Stimulated activated CD4-positive, alpha-beta T cell treated with anti-CD3 and anti-CD28 coated beads, Interleukin-12 subunit alpha, Interleukin-12 subunit beta, amount 100 ng/mL, for 24 hours (primary cell): Measurements from ENCODE around the gene CNOT2.

Source experiments
- DNase-seq, 2 experiments: peaks; one replicate each; pipeline ENCODE4 v3.0.0-alpha.2; 2020; ENCODE audit warnings: low read depth in 2 of 2

Gene CNOT2

GRCh38 chr12:70252832-70253231 is 9.6 kb downstream of the CNOT2 start:
- no peak for DNase-seq

- DNase-seq = no peak
These were observed 11.0 kb downstream of the CNOT2 start for GRCh38 chr12:70254225-70254624.

GRCh38 chr12:70254846-70255245 is 11.6 kb downstream of the CNOT2 start:
- no peak for DNase-seq

GRCh38 chr12:70255311-70255710 is 12.1 kb downstream of the CNOT2 start:
- DNase-seq = no peak

GRCh38 chr12:70258605-70259403 is 15.6 kb downstream of the CNOT2 start:
- DNase-seq = no peak

GRCh38 chr12:70260646-70261045 is 17.4 kb downstream of the CNOT2 start:
- no peak for DNase-seq

GRCh38 chr12:70264067-70264867 is 21.0 kb downstream of the CNOT2 start:
- DNase-seq = no peak

- no peak for DNase-seq
These were observed 21.9 kb downstream of the CNOT2 start for GRCh38 chr12:70265132-70265531.

GRCh38 chr12:70267550-70267949 is 24.3 kb downstream of the CNOT2 start:
- DNase-seq = no peak

GRCh38 chr12:70268972-70269371 is 25.7 kb downstream of the CNOT2 start:
- DNase-seq = no peak

GRCh38 chr12:70270108-70270507 is 26.9 kb downstream of the CNOT2 start:
- no peak for DNase-seq

GRCh38 chr12:70271025-70271424 is 27.8 kb downstream of the CNOT2 start:
- no peak for DNase-seq

GRCh38 chr12:70272510-70272909 is 29.3 kb downstream of the CNOT2 start:
- DNase-seq = no peak

- no peak for DNase-seq
These were observed 31.8 kb downstream of the CNOT2 start for GRCh38 chr12:70275045-70275444.

GRCh38 chr12:70277973-70278372 is 34.7 kb downstream of the CNOT2 start:
- no peak for DNase-seq

- DNase-seq = no peak
These were observed 35.7 kb downstream of the CNOT2 start for GRCh38 chr12:70278945-70279344.

GRCh38 chr12:70283232-70283631 is 40.0 kb downstream of the CNOT2 start:
- no peak for DNase-seq

GRCh38 chr12:70288817-70289216 is 45.6 kb downstream of the CNOT2 start:
- no peak for DNase-seq

GRCh38 chr12:70290116-70290515 is 46.9 kb downstream of the CNOT2 start:
- DNase-seq = no peak

- DNase-seq = no peak
These were observed 49.0 kb downstream of the CNOT2 start for GRCh38 chr12:70292017-70292776.

- peak; percentile 13 to 16 for DNase-seq
These were observed 61.7 kb downstream of the CNOT2 start for GRCh38 chr12:70304684-70305555.
